HEK293 (cell line): ENCODE results near the gene C1D.

ENCODE experiments used
- CTCF ChIA-PET: fragments of 350-600 bp; formaldehyde crosslinking; extraction: SDS; loops from one replicate; lab custom pipeline; 2021; ENCODE audit warnings: antibody characterized with exemption; lab: Yijun Ruan, JAX
- POLR2A ChIA-PET: fragments of 300-600 bp; formaldehyde crosslinking; extraction: SDS; loops from one replicate; lab custom pipeline; 2020; ENCODE audit warnings: antibody characterized with exemption, inconsistent platforms; lab: Yijun Ruan, JAX
- H3K27ac ChIP-seq: fragments of 200-500 bp; sonication (Bioruptor generic); 2 replicates; pipeline ENCODE4 v1.5.1; 2014; ENCODE audit warnings: low read depth, low read length, control low read depth, inconsistent platforms; ENCODE audit errors: extremely low read depth
- H3K36me3 ChIP-seq, 2 experiments: fragments of 200-500 bp in 1 of 2; sonication (Bioruptor generic) in 1 of 2; 1 replicate in 1 of 2; 2 replicates in 1 of 2; pipeline ENCODE4 v1.5.1; 2014 to 2017; ENCODE audit warnings: inconsistent platforms in 2 of 2, low read length in 2 of 2; ENCODE audit not compliant: control insufficient read depth in 2 of 2, insufficient read depth in 1 of 2
- H3K4me1 ChIP-seq: fragments of 200-500 bp; sonication (Bioruptor generic); 2 replicates; pipeline ENCODE4 v1.5.1; 2014; ENCODE audit warnings: mild to moderate bottlenecking, low read length, inconsistent platforms; ENCODE audit not compliant: control insufficient read depth, insufficient read depth
- H3K4me3 ChIP-seq: 2 replicates; pipeline ENCODE4 v1.5.1; 2011; ENCODE audit warnings: low read depth, mild to moderate bottlenecking, control low read depth, low read length, moderate library complexity
- H3K9me3 ChIP-seq: fragments of 200-500 bp; sonication (Bioruptor generic); 2 replicates; pipeline ENCODE4 v1.5.1; 2014; ENCODE audit warnings: low read depth, low read length, inconsistent platforms; ENCODE audit not compliant: control insufficient read depth, insufficient read depth
- KLF16 ChIP-seq: fragments of 450-650 bp; formaldehyde crosslinking; IDR thresholded peaks from 2 replicates; pipeline ENCODE4 v1.5.1; 2017; ENCODE audit warnings: missing biosample characterization, missing genetic modification characterization
- SALL2 ChIP-seq: fragments of 450-650 bp; formaldehyde crosslinking; IDR thresholded peaks from 2 replicates; pipeline ENCODE4 v1.5.0; 2017; ENCODE audit warnings: missing biosample characterization, mild to moderate bottlenecking, missing genetic modification characterization, borderline replicate concordance
- SCRT1 ChIP-seq: fragments of 450-650 bp; formaldehyde crosslinking; IDR thresholded peaks from 2 replicates; pipeline ENCODE4 v1.5.1; 2016; ENCODE audit warnings: missing biosample characterization, missing genetic modification characterization, borderline replicate concordance
- SCRT2 ChIP-seq: fragments of 450-650 bp; formaldehyde crosslinking; IDR thresholded peaks from 2 replicates; pipeline ENCODE4 v1.5.1; 2016; ENCODE audit warnings: missing biosample characterization, missing genetic modification characterization
- SP7 ChIP-seq: fragments of 450-650 bp; formaldehyde crosslinking; IDR thresholded peaks from 2 replicates; pipeline ENCODE4 v1.5.1; 2016; ENCODE audit warnings: missing biosample characterization, missing genetic modification characterization
- ZFP3 ChIP-seq: fragments of 450-650 bp; formaldehyde crosslinking; IDR thresholded peaks from 2 replicates; pipeline ENCODE4 v1.5.1; 2016; ENCODE audit warnings: low read depth, missing biosample characterization, missing genetic modification characterization
- ZNF19 ChIP-seq: fragments of 450-650 bp; formaldehyde crosslinking; IDR thresholded peaks from 2 replicates; pipeline ENCODE4; 2016; ENCODE audit warnings: missing biosample characterization, missing genetic modification characterization, low read depth
- ZNF248 ChIP-seq: fragments of 450-650 bp; formaldehyde crosslinking; IDR thresholded peaks from 2 replicates; pipeline ENCODE4 v1.5.1; 2017; ENCODE audit warnings: missing biosample characterization, missing genetic modification characterization
- ZNF292 ChIP-seq: fragments of 450-650 bp; formaldehyde crosslinking; IDR thresholded peaks from 2 replicates; pipeline ENCODE4 v1.5.1; 2016; ENCODE audit warnings: low read depth, missing biosample characterization, missing genetic modification characterization, borderline replicate concordance
- ZNF404 ChIP-seq: fragments of 450-650 bp; formaldehyde crosslinking; IDR thresholded peaks from 2 replicates; pipeline ENCODE4 v1.5.1; 2017; ENCODE audit warnings: missing biosample characterization, missing genetic modification characterization
- ZNF623 ChIP-seq: fragments of 450-650 bp; formaldehyde crosslinking; IDR thresholded peaks from 2 replicates; pipeline ENCODE4 v1.5.1; 2016; ENCODE audit warnings: missing biosample characterization, missing genetic modification characterization
- ZNF626 ChIP-seq: fragments of 450-650 bp; sonication (Bioruptor Pico); formaldehyde crosslinking; IDR thresholded peaks from 2 replicates; pipeline ENCODE4 v1.5.1; 2018; ENCODE audit warnings: missing biosample characterization, missing genetic modification characterization, inconsistent platforms
- ZNF747 ChIP-seq: fragments of 450-650 bp; formaldehyde crosslinking; IDR thresholded peaks from 2 replicates; pipeline ENCODE4 v1.5.1; 2016; ENCODE audit warnings: missing biosample characterization, missing genetic modification characterization
- TF ChIP-seq, protein P1 (sequence below): fragments of 450-650 bp; formaldehyde crosslinking; IDR thresholded peaks from 2 replicates; pipeline ENCODE4 v1.5.1; 2016; ENCODE audit warnings: missing biosample characterization, missing genetic modification characterization
- TF ChIP-seq, protein P2 (sequence below): fragments of 450-650 bp; formaldehyde crosslinking; IDR thresholded peaks from 2 replicates; pipeline ENCODE4 v1.5.1; 2017; ENCODE audit warnings: missing biosample characterization, missing genetic modification characterization

C1D gene

GRCh38 chr2:68093634-68094033 lies 30.8 kb upstream of the C1D start:
- no peak overlapping the region for H3K4me3 ChIP-seq
- no peaks in the 10 kb centered on the region for H3K36me3 ChIP-seq
- ChIA-PET POLR2A (no interaction called here), CTCF (interaction anchor here (0.5 to 1.9 kb wide), 4 partner anchors 8 to 1765 kb away, joined by 3 to 8 read pairs (median 4); no protein-coding TSS in a partner anchor)
- no peak overlapping the region for H3K27ac ChIP-seq
- TF ChIP-seq KLF16 (tag by site-specific recombination) (no peak), ZFP3 (no peak)
- H3K9me3 ChIP-seq = no peaks in the 10 kb centered on the region
- H3K4me1 ChIP-seq = no peaks in the 10 kb centered on the region

DNA sequence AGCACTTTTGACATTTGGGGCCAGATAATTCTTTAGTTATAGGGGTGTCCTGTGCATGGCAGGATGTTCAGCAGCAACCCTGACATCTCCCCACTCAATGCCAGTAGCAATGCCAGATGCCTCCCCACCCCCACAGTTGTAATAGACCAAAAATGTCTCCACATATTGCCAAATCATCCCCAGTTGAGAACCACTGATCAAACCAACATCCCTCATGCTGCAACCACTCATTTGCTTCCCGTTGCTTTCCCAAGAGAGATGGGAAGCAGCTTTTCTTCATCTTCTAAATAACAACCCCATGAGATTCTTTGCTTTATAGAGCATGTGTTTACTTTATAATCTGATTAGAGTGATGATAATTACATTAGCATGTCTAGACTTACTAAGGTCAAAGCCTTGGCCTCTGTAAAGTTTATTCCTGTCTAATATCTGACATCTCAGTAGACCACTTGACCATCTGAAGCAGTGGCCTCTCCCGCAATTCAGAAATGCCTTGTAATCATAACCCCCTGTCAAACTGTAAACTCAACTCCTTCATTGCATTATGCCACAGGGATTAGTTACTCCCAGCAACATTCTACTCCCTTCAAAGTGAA lies 28.7 kb upstream of the C1D start:
- TF ChIP-seq ZNF19 (tag by site-specific recombination) (no peak), ZNF747 (tag by site-specific recombination) (no peak), ZNF623 (tag by site-specific recombination) (no peak), SALL2 (tag by site-specific recombination) (no peak)
- TF ChIP-seq, protein P1, sequence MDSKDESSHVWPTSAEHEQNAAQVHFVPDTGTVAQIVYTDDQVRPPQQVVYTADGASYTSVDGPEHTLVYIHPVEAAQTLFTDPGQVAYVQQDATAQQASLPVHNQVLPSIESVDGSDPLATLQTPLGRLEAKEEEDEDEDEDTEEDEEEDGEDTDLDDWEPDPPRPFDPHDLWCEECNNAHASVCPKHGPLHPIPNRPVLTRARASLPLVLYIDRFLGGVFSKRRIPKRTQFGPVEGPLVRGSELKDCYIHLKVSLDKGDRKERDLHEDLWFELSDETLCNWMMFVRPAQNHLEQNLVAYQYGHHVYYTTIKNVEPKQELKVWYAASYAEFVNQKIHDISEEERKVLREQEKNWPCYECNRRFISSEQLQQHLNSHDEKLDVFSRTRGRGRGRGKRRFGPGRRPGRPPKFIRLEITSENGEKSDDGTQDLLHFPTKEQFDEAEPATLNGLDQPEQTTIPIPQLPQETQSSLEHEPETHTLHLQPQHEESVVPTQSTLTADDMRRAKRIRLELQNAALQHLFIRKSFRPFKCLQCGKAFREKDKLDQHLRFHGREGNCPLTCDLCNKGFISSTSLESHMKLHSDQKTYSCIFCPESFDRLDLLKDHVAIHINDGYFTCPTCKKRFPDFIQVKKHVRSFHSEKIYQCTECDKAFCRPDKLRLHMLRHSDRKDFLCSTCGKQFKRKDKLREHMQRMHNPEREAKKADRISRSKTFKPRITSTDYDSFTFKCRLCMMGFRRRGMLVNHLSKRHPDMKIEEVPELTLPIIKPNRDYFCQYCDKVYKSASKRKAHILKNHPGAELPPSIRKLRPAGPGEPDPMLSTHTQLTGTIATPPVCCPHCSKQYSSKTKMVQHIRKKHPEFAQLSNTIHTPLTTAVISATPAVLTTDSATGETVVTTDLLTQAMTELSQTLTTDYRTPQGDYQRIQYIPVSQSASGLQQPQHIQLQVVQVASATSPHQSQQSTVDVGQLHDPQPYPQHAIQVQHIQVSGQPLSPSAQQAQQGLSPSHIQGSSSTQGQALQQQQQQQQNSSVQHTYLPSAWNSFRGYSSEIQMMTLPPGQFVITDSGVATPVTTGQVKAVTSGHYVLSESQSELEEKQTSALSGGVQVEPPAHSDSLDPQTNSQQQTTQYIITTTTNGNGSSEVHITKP (tag by site-specific recombination) = peak; percentile 90
- Histone ChIP-seq H3K36me3 (no peaks in the 10 kb centered on the region), H3K27ac (no peak overlapping the region), H3K9me3 (no peaks in the 10 kb centered on the region), H3K4me3 (no peak overlapping the region), H3K4me1 (no peaks in the 10 kb centered on the region)
- CTCF ChIA-PET = interaction anchor here (1.9 kb wide), 1 partner anchor 31 kb away, joined by 8 read pairs; no protein-coding TSS in a partner anchor
- POLR2A ChIA-PET = no interaction called here

- CTCF ChIA-PET = no interaction called here
- H3K9me3 ChIP-seq = no peaks in the 10 kb centered on the region
- no peak overlapping the region for H3K27ac ChIP-seq
- POLR2A ChIA-PET = no interaction called here
- TF ChIP-seq SCRT2 (peak; percentile 16; the same call in 1 of the 2 replicates), ZNF626 (tag by site-specific recombination) (no peak)
- no peaks in the 10 kb centered on the region for H3K4me1 ChIP-seq
- H3K4me3 ChIP-seq = no peak overlapping the region
- no peaks in the 10 kb centered on the region for H3K36me3 ChIP-seq
Observed at GRCh38 chr2:68089961-68090360, 27.2 kb upstream of the C1D start.

DNA sequence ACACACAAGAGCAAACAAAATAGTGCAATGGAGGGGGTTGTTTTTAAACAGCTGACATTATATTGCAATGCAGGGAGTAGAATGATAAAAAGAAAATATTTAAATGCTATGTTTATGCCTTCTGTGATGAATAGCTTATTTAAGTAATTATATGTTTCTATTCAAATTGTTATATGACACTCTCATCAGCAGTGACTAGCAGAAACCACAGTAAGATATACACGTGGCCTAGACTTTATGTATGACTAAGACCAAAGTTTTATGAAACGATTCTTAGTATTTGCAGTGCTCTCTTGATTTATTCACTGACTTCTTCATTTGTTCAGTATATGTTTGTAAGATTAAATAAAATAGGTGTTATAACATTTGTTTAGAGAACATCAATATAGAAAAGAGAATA lies 26.1 kb upstream of the C1D start:
- TF ChIP-seq, protein P2, sequence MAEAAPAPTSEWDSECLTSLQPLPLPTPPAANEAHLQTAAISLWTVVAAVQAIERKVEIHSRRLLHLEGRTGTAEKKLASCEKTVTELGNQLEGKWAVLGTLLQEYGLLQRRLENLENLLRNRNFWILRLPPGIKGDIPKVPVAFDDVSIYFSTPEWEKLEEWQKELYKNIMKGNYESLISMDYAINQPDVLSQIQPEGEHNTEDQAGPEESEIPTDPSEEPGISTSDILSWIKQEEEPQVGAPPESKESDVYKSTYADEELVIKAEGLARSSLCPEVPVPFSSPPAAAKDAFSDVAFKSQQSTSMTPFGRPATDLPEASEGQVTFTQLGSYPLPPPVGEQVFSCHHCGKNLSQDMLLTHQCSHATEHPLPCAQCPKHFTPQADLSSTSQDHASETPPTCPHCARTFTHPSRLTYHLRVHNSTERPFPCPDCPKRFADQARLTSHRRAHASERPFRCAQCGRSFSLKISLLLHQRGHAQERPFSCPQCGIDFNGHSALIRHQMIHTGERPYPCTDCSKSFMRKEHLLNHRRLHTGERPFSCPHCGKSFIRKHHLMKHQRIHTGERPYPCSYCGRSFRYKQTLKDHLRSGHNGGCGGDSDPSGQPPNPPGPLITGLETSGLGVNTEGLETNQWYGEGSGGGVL (tag by site-specific recombination) = no peak
- TF ChIP-seq ZNF404 (tag by site-specific recombination) (no peak), ZNF248 (tag by site-specific recombination) (no peak), ZNF292 (tag by site-specific recombination) (no peak), SCRT1 (tag by site-specific recombination) (no peak), SP7 (tag by site-specific recombination) (0 out of 2 replicates have a peak, but pooled peaks have one; percentile 50)
- H3K4me1 ChIP-seq = no peaks in the 10 kb centered on the region
- ChIA-PET CTCF (interaction anchor here (0.6 to 0.9 kb wide), 2 partner anchors 33 to 540 kb away, joined by 3 read pairs; no protein-coding TSS in a partner anchor), POLR2A (no interaction called here)
- no peaks in the 10 kb centered on the region for H3K36me3 ChIP-seq
- no peak overlapping the region for H3K27ac ChIP-seq
- no peak overlapping the region for H3K4me3 ChIP-seq
- no peaks in the 10 kb centered on the region for H3K9me3 ChIP-seq
